ENCODE measurements around the gene KCP. TPM values are rescaled to one million over a fixed set of nuclear protein-coding genes. Genes with fewer than 3 reads are reported as not detected.

KCP gene
- total and polyA plus RNA-seq, 2 experiments from 2014 or later, result 0.76 to 1.1 TPM

DNA sequence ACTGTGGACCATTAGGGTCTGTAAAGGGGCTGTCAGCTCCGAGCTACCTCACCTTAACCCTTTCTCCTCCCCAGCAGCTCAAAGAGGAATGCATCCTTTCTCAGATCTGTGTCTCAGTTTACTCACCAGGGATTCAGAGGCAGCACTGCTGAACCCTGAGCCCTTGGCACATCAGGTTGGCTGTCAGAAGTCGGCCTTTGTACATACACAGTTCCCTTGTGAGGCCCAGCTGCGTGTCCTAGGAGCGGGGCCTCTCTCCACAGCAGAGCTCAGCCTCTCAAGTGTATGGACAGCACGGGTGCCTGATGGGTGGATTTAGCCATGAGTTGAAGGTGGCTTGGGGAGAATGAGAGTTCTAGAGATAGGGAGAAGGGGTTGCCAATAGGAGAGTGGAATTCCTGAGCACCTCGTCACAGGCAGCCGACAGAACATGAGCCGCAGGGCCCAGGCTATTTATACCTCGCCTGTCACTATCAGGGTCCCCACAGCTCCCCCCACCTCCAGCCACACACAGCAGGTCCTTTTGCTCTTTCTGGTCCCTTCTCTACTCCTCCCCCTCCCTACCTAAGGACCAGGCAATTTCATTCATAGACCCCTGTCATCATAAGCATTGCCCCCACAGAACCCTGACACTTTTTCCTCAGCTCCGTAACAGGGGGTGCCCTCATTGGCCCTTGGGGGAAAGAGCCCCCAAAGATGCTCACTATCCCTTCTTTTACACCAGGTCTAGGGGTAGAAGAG is 82.4 kb downstream of the KCP start:
- Histone ChIP-seq H2AFZ (no peak overlapping the region), H3K27ac (ENCODE audit: low read depth) (no peak overlapping the region), H3K27me3 (ENCODE audit: insufficient read depth) (peaks cover 42% of the 10 kb centered on the region), H3K9me2 (ENCODE audit: insufficient read depth) (no peaks in the 10 kb centered on the region), H3K4me2 (no peak overlapping the region; the same call in 1 of the 2 replicates), H3F3A (replicated peaks; ENCODE audit: low read depth) (peaks cover 6% of the 10 kb centered on the region; the same call in 1 of the 2 replicates), H3K4me1 (ENCODE audit: insufficient read depth) (peaks cover 20% of the 10 kb centered on the region), H4K20me1 (replicated peaks; ENCODE audit: insufficient read depth) (no peaks in the 10 kb centered on the region), H3K4me3 (no peak overlapping the region), H3K79me2 (replicated peaks; ENCODE audit: insufficient read depth) (no peaks in the 10 kb centered on the region), H3K36me3 (ENCODE audit: insufficient read depth) (no peaks in the 10 kb centered on the region)
- Mint-ChIP-seq H3K9me3 (no peaks in the 10 kb centered on the region), H3K27me3 (ENCODE audit: insufficient read depth, low read depth, poor library complexity) (peaks cover 41% of the 10 kb centered on the region), H3K36me3 (ENCODE audit: low read depth) (no peaks in the 10 kb centered on the region), H3K27ac (no peak overlapping the region), H3K4me1 (peaks cover 25% of the 10 kb centered on the region), H3K4me3 (no peak overlapping the region)
- TF ChIP-seq ETS1 (IDR thresholded peaks at IDR 0.05), result no peak
- no peak for TF ChIP-seq ZNF331 (CRISPR knock-in tag; IDR thresholded peaks at IDR 0.05; ENCODE audit: low read depth)
- TF ChIP-seq NANOG (IDR thresholded peaks at IDR 0.05; ENCODE audit: borderline replicate concordance), result no peak
- no peak for TF ChIP-seq CREB1 (CRISPR knock-in tag; IDR thresholded peaks at IDR 0.05; ENCODE audit: low read depth)
- no peak for TF ChIP-seq POLR2AphosphoS5 (IDR thresholded peaks at IDR 0.05; ENCODE audit: low read depth)
- TF ChIP-seq JUNB (IDR thresholded peaks at IDR 0.05; ENCODE audit: unreplicated experiment), result no peak
- no peak for TF ChIP-seq EZH2phosphoT487 (IDR thresholded peaks at IDR 0.05; ENCODE audit: unreplicated experiment)
- no peak for TF ChIP-seq STAT1 (IDR thresholded peaks at IDR 0.05; ENCODE audit: unreplicated experiment)
- TF ChIP-seq, protein P1, sequence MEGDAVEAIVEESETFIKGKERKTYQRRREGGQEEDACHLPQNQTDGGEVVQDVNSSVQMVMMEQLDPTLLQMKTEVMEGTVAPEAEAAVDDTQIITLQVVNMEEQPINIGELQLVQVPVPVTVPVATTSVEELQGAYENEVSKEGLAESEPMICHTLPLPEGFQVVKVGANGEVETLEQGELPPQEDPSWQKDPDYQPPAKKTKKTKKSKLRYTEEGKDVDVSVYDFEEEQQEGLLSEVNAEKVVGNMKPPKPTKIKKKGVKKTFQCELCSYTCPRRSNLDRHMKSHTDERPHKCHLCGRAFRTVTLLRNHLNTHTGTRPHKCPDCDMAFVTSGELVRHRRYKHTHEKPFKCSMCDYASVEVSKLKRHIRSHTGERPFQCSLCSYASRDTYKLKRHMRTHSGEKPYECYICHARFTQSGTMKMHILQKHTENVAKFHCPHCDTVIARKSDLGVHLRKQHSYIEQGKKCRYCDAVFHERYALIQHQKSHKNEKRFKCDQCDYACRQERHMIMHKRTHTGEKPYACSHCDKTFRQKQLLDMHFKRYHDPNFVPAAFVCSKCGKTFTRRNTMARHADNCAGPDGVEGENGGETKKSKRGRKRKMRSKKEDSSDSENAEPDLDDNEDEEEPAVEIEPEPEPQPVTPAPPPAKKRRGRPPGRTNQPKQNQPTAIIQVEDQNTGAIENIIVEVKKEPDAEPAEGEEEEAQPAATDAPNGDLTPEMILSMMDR (conservative IDR thresholded peaks at IDR 0.05; ENCODE audit: low read depth in 2 of 2), result no peak
- TF ChIP-seq, protein P2, sequence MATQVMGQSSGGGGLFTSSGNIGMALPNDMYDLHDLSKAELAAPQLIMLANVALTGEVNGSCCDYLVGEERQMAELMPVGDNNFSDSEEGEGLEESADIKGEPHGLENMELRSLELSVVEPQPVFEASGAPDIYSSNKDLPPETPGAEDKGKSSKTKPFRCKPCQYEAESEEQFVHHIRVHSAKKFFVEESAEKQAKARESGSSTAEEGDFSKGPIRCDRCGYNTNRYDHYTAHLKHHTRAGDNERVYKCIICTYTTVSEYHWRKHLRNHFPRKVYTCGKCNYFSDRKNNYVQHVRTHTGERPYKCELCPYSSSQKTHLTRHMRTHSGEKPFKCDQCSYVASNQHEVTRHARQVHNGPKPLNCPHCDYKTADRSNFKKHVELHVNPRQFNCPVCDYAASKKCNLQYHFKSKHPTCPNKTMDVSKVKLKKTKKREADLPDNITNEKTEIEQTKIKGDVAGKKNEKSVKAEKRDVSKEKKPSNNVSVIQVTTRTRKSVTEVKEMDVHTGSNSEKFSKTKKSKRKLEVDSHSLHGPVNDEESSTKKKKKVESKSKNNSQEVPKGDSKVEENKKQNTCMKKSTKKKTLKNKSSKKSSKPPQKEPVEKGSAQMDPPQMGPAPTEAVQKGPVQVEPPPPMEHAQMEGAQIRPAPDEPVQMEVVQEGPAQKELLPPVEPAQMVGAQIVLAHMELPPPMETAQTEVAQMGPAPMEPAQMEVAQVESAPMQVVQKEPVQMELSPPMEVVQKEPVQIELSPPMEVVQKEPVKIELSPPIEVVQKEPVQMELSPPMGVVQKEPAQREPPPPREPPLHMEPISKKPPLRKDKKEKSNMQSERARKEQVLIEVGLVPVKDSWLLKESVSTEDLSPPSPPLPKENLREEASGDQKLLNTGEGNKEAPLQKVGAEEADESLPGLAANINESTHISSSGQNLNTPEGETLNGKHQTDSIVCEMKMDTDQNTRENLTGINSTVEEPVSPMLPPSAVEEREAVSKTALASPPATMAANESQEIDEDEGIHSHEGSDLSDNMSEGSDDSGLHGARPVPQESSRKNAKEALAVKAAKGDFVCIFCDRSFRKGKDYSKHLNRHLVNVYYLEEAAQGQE (IDR thresholded peaks at IDR 0.05; ENCODE audit: unreplicated experiment), result no peak
- TF ChIP-seq ZNF462 (CRISPR knock-in tag; IDR thresholded peaks at IDR 0.05), result no peak
- TF ChIP-seq EZH2 (IDR thresholded peaks at IDR 0.05; ENCODE audit: low read depth, unreplicated experiment), result no peak
- no peak for TF ChIP-seq ZNF114 (CRISPR knock-in tag; IDR thresholded peaks at IDR 0.05)
- DNase-seq (ENCODE audit: low spot score), result no peak
- ATAC-seq, result no peak
